ENCODE measurements around the gene STRN3.

DNA sequence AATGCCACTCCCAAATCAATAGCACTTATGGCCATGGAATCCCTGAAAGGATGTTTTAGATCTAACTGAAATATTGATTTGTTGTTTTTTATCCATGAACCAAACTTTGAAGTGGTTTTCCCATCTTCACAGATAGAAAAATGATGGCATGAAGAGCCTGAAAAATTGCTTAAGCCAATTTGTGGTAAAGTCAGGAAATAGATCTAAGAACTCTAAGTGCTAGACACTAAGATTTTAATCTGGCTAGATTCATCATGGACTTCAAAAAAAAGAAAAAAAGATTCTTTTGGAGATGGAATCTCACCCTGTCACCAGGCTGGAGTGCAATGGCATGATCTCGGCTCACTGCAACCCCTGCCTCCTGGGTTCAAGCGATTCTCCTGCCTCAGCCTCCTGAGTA is 45.0 kb upstream of the STRN3 start:
- TF ChIP-seq, protein P1, sequence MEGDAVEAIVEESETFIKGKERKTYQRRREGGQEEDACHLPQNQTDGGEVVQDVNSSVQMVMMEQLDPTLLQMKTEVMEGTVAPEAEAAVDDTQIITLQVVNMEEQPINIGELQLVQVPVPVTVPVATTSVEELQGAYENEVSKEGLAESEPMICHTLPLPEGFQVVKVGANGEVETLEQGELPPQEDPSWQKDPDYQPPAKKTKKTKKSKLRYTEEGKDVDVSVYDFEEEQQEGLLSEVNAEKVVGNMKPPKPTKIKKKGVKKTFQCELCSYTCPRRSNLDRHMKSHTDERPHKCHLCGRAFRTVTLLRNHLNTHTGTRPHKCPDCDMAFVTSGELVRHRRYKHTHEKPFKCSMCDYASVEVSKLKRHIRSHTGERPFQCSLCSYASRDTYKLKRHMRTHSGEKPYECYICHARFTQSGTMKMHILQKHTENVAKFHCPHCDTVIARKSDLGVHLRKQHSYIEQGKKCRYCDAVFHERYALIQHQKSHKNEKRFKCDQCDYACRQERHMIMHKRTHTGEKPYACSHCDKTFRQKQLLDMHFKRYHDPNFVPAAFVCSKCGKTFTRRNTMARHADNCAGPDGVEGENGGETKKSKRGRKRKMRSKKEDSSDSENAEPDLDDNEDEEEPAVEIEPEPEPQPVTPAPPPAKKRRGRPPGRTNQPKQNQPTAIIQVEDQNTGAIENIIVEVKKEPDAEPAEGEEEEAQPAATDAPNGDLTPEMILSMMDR (IDR thresholded peaks at IDR 0.05), result no peak
- no peak for TF ChIP-seq POLR2A (IDR thresholded peaks at IDR 0.05)
- TF ChIP-seq EP300 (IDR thresholded peaks at IDR 0.05), result no peak
